ENCODE results near the gene GRIK4.

- TF ChIP-seq POLR2A (IDR thresholded peaks at IDR 0.05; ENCODE audit: low read depth, low read length) (no peak), NFE2L2 (IDR thresholded peaks at IDR 0.05; ENCODE audit: low read depth, low read length) (no peak)
- TF ChIP-seq, protein P1, sequence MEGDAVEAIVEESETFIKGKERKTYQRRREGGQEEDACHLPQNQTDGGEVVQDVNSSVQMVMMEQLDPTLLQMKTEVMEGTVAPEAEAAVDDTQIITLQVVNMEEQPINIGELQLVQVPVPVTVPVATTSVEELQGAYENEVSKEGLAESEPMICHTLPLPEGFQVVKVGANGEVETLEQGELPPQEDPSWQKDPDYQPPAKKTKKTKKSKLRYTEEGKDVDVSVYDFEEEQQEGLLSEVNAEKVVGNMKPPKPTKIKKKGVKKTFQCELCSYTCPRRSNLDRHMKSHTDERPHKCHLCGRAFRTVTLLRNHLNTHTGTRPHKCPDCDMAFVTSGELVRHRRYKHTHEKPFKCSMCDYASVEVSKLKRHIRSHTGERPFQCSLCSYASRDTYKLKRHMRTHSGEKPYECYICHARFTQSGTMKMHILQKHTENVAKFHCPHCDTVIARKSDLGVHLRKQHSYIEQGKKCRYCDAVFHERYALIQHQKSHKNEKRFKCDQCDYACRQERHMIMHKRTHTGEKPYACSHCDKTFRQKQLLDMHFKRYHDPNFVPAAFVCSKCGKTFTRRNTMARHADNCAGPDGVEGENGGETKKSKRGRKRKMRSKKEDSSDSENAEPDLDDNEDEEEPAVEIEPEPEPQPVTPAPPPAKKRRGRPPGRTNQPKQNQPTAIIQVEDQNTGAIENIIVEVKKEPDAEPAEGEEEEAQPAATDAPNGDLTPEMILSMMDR (conservative IDR thresholded peaks at IDR 0.05; ENCODE audit: low read depth, low read length) = no peak
Observed at GRCh38 chr11:120680322-120680721, 168.8 kb downstream of the GRIK4 start.
